Measurements from ENCODE around the gene PYM1.
"Not testable (repeated sequence)": the region's sequence is repeated elsewhere in the genome, so short reads cannot be mapped to it uniquely, and the experiment has no call there.

Gene PYM1

GRCh38 chr12:55862931-55863330 lies 64.8 kb downstream of the PYM1 start:
- H3K36me3 Mint-ChIP-seq (ENCODE audit: low read depth); H3K27me3 Mint-ChIP-seq (ENCODE audit: low read depth); DNase-seq (ENCODE audit: low spot score); H3K4me1 Mint-ChIP-seq (ENCODE audit: low read depth); H3K4me3 Mint-ChIP-seq; H3K27ac Mint-ChIP-seq; H3K9me3 Mint-ChIP-seq: not testable (repeated sequence)

GRCh38 chr12:55862286-55862685 lies 65.4 kb downstream of the PYM1 start:
- peaks cover 4% of the 10 kb centered on the region for H3K9me3 Mint-ChIP-seq
- no peaks in the 10 kb centered on the region for H3K4me1 Mint-ChIP-seq (ENCODE audit: low read depth)
- H3K4me3 Mint-ChIP-seq = no peak overlapping the region
- no peak for DNase-seq (ENCODE audit: low spot score)
- no peak overlapping the region for H3K27ac Mint-ChIP-seq
- no peaks in the 10 kb centered on the region for H3K27me3 Mint-ChIP-seq (ENCODE audit: low read depth)
- H3K36me3 Mint-ChIP-seq (ENCODE audit: low read depth) = no peaks in the 10 kb centered on the region

GRCh38 chr12:55861871-55862270 lies 65.8 kb downstream of the PYM1 start:
- H3K27ac Mint-ChIP-seq = no peak overlapping the region
- H3K27me3 Mint-ChIP-seq (ENCODE audit: low read depth) = no peaks in the 10 kb centered on the region
- H3K4me1 Mint-ChIP-seq (ENCODE audit: low read depth) = no peaks in the 10 kb centered on the region
- H3K4me3 Mint-ChIP-seq = no peak overlapping the region
- peaks cover 4% of the 10 kb centered on the region for H3K9me3 Mint-ChIP-seq
- no peaks in the 10 kb centered on the region for H3K36me3 Mint-ChIP-seq (ENCODE audit: low read depth)
- no peak for DNase-seq (ENCODE audit: low spot score)

GRCh38 chr12:55861396-55861795 lies 66.3 kb downstream of the PYM1 start:
- H3K9me3 Mint-ChIP-seq = peaks cover 4% of the 10 kb centered on the region
- H3K27ac Mint-ChIP-seq = no peak overlapping the region
- H3K27me3 Mint-ChIP-seq (ENCODE audit: low read depth) = no peaks in the 10 kb centered on the region
- DNase-seq (ENCODE audit: low spot score) = no peak
- no peak overlapping the region for H3K4me3 Mint-ChIP-seq
- H3K36me3 Mint-ChIP-seq (ENCODE audit: low read depth) = no peaks in the 10 kb centered on the region
- no peaks in the 10 kb centered on the region for H3K4me1 Mint-ChIP-seq (ENCODE audit: low read depth)

GRCh38 chr12:55852740-55853139 lies 75.0 kb downstream of the PYM1 start:
- Mint-ChIP-seq H3K36me3 (ENCODE audit: low read depth) (no peaks in the 10 kb centered on the region), H3K27me3 (ENCODE audit: low read depth) (peaks cover 9% of the 10 kb centered on the region), H3K9me3 (no peaks in the 10 kb centered on the region), H3K4me3 (no peak overlapping the region), H3K27ac (no peak overlapping the region), H3K4me1 (ENCODE audit: low read depth) (no peaks in the 10 kb centered on the region)
- DNase-seq (ENCODE audit: low spot score) = no peak

Data from T-helper 2 cell treated with Interferon-gamma antibody and Interleukin-4, amounts not matched to agents 5 μg/mL and 100 μg/mL, for 36 hours (primary cell).